ENCODE measurements around the gene OR6A2.
A peak's percentile ranks its signal among the peaks of the same experiment; 100 is the strongest.
"Not testable (repeated sequence)": the region's sequence is repeated elsewhere in the genome, so short reads cannot be mapped to it uniquely, and the experiment has no call there.

The OR6A2 gene

DNA sequence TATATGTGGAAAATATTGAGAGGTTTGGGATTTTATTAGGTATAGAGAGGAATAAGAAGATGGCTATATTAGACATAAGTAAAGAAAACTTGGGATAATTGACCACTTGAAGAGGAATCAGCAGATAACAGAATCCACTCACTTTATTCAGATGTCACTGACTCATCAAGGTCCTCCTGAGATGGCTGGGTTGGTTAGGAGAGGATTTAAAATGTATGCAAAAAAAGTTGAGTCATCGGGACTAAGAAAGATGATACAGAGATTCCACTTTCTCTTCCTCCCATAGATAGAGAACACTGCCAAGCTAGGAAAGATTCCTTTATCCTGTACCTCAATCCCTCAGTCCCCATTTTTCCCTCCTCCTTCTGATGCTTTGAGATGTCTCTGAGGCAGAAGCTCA is at the start of gene OR6A2:
OR6A2 (minus strand) TSS at position 288 of the 400 bp plus-strand sequence. CDS start 3,981 bp downstream, outside the sequence.
- no peak for DNase-seq (ENCODE audit: low read depth)

DNA sequence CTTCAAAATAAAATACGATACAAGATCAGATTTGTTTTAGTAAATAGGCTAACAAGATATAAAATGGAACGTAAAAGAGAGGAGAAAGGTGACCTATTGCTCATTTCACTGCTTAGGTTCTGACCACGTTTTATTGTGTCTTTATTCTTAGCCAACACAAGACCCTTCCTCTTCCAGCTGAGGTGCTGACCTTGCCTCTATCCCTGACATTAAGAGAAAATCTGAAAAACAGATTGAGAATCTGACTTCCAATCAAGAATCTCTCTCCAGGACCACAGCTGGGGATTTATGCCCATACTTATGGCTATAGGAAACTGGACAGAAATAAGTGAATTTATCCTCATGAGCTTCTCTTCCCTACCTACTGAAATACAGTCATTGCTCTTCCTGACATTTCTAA is 45.9 kb upstream of the OR6A2 start, which contains the start of gene OR10A5:
OR10A5 (plus strand) TSS at position 301 of the 400 bp plus-strand sequence; CDS start at position 301, 0 bp downstream.
- DNase-seq (ENCODE audit: low read depth), result no peak

DNA sequence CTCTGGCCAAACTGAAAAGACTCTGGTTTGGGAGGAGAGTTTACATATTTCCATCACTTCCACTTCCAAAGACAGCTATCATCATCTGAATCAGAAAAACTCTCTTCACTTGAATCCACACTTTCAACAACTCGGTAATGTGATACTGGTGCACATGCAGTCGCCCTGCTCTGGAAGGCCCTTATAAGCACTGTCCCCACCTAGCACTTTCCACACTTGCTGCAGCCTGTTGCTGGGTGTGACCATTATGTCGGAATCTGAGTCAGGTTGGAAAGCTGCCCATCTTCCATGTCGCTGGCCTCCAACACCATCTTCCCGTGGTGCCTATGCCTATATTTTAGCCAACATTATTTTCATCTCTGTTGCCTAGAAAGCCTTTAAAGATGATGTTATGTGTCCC is 44.9 kb upstream of the OR6A2 start:
- no peak for DNase-seq (ENCODE audit: low read depth)

DNA sequence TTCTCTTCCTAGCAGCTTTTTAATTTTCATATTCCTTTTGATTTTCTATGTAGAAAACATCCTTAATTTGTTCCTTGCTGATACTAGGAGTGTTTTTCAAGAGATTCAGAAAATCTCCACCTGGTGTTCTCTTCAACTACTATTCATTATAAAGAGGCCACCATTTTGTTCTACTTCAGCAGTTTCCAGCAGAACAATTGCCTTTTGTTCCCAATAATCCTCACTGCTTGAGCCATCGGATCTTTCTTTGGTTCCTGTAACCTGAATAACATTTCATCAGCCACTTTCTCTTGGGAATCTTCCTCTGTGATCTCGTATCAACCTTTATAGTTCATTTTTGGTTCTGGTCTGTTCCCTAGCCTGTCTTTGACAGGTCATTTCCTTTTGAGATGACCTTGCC is 44.2 kb upstream of the OR6A2 start:
- no peak for DNase-seq (ENCODE audit: low read depth)

DNA sequence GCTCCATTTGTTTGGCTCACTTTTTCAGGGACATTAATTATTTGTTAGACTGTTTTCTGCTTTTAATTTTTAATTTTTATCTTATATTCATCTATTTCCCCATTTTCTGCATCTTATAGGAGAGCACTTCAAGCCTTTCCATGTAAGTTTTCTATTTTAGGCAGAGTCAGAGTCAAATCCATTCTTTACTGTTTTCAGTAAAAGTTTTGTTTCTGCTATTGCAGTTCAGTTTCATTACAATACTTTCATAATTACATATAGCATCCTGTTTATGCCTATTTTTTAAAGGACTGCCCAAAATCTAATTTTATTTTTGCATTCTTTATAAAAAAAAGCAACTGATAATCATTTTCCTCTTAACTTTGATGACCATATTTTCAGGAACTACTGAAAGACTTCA is 42.2 kb upstream of the OR6A2 start:
- no peak for DNase-seq (ENCODE audit: low read depth)

DNA sequence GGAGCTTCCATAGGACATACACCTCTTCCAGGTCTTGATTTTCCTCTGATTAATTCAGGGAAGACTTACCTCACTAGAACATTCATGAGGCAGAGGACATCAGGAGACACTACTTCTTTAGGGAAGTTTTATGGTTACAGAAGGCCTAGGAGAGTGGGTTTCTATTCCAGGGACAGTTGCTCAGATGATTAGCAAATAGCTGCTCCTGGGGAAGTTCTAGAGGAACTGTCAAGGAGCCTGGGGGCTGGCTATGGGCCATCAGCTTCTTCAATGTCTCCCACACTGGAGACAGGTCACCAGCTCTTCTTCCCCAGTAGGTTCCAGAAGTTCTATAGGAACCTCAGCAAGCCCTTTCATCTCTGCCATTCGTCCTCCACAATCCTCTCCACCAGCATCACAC is 34.5 kb upstream of the OR6A2 start:
- DNase-seq (ENCODE audit: low read depth), result no peak

DNA sequence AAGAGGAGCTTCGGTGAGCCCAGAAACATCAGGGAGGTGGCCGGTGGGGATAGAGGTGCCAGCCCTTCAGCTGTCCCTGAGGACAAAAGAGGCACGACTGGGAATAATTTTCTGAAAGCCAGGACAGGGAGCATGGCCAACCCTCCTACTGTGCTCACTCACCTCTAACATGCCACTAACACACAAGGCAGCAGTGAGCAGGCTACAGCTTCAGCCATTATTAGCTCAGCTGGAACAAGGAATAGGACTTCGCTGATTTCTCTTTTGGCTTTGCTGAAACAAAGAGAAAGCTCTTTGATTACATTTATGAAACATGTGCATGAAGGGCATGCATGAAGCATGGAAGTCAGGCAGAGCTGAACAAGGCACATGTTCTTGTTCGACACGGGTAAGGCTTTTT is 33.9 kb upstream of the OR6A2 start:
- DNase-seq (ENCODE audit: low read depth), result no peak

DNA sequence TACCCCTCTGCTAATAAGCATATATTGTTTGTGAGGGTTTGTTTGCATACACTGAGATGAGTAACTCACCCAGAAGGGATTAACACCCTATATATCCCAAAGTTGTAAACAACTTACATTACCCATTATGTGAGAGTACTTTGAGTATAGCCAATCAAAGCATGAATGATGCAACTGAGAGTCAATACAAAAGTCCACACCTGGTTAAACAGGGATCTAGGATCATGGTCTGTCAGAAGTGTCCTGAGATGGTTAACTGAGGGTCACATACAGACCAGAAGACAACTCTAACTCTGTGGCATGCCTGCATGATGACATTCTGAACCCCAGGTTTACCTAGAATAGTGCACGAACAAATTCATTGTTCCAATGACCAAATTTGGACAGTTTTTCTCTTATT is 28.6 kb upstream of the OR6A2 start:
- DNase-seq (ENCODE audit: low read depth), result no peak

DNA sequence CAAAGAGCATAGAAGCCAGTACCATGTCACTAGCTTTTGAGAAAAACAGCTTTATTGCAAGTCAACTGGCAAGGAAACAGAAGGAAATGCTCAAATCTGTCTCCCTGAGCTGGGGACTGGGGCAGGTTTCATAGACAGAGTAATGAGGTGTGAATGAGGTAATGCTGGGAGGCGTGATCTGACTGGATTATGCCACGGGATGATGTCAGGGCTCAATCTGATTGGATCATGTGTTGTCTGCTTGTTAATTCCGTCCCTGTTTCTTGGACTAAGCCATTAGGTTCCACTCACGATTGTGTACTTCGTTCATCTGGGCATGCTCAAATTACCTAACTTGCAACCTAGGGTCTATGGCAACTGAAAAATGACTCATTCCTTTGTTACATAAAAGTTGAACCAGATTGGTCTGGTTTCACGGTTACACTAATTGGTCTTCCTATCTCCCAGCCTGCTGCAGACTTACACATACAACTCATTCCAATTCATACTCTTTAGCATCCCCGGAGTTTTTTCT is 25.8 kb upstream of the OR6A2 start:
- DNase-seq (ENCODE audit: low read depth), result no peak

DNA sequence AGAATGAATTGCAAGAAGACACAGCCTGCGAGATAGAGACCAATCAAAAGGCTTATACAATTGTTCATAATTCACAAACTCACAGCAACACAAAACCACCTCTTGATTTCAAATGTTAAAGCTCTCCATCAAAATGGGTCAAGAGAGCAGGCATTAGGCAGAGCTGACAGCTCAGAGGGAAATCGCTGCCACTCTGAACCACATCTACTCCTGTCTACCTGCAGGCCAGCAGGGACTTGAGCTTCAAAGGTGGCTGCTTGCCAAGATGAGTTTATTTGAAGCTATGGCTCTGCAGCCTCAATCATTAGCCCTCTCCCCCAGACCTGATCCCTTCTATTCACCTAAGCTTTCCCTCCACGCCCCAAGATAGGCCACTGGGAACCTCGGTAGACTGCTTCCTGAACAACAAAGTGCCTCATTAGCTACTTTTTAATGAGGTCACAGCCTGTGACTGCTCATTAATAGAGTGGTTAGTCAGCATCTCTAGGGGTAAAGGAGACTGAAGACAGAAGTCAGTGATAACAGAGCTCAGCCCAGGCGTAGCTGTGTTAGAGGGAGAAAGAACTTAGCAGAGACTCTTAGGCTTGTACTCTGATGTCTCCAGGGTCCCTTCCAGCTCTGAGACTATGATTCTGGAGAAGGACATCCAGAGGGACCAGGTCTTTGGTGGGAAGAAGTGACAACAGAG is 24.8 kb upstream of the OR6A2 start:
- no peak for DNase-seq (ENCODE audit: low read depth)

DNA sequence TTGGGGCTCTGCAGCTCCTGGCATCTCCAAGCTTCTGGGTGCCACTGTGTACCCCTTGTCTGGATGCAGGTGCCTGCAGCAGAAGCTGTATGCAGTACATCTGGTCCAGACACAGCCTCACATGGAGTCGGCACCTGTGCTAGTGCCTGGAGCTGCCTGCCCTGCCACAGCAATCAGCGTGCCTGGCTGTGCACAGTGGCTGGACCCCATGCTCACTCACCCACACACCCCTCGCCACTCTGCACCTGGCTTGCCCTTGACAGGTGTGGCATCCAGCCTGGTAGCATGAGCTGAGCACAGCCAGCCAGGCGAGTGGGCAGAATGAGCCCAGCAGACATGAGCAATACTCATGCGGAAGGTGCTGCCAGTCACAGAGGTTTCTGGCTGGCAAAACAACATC is 19.5 kb upstream of the OR6A2 start:
- no peak for DNase-seq (ENCODE audit: low read depth)

DNA sequence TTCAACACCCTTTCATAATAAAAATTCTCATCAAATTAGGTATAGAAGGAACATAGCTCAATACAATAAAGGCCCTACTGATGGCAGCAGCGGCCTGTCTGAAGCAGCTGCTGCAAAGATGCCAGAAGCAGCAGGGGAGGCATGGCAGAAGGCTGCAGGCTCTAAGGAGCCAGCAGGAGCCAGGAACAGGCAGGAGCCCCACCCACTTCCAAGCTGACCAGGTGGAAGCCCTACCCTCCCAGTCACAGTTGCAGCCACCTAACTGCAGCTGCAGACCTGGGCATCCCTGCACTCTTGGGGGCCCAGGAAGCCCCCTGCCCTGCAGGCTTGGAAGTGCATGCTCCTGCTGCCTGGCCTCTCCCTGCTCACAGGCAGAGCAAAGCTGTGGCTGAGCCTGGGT is 18.2 kb upstream of the OR6A2 start:
- DNase-seq (ENCODE audit: low read depth), result no peak

DNA sequence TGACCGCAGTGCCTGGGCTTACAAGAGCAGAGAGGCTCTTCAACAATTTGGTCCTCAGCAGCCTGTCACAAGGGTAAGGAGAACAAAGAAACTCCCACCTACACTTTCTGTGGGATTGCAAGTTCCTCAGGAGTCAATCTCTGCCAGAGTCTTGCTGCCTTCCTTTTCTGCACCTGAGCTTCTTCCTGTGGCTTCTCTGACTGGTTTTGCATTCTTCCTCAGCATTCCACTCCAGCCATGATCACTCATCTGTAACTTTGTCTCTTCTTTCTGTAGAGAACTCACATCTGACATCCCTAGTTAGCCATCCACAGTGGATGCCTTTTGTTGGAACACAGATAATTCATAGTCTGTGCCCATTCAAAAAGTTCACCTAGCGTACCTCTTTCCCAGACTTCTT is 14.2 kb upstream of the OR6A2 start:
- no peak for DNase-seq (ENCODE audit: low read depth)

DNA sequence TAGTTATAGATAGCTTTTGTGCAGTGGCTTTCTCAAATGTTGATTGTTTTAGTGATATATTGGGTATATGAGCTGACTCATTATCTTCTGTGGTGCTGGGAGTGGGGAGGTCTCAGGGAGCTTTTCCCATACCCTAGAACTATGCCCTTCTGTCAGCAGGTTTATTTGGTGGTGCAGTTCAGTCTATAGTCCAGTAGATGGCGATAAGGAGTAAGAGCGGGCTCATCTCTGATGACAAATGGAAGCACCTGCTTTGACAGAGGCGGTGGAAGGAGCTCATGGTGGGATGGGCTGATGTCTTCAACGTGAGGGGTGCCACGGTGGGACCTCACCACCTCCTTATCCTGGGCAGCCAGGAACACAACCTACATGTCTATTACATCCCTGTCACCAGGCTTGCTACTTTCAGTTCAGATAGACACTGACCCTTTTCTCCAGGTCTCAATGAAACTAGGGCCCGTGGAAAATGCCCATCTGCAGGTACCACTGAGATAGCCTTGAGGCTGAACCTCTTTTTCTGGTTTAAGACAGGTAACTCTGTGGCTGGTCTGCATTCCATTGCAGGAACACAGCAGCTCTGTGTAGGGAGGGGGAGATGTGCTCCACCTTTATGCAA is 13.0 kb upstream of the OR6A2 start:
- DNase-seq (ENCODE audit: low read depth), result no peak

DNA sequence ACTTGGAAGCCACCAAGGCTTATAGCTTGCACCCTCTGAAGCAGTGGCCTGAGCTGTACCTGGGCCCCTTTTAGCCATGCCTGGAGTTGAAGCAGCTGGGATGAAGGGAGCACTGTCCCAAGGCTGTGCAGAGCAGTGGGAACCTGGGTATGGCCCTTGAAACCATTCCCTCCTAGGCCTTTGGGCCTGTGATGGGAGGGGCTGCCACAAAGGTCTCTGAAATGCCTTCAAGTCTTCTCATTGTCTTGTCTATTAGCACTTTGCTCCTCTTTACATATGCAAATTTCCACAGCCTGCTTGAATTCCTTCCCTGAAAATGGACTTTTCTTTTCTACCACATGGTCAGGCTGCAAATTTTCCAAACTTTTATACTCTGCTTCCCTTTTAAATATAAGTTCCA is 1.6 kb upstream of the OR6A2 start:
- DNase-seq (ENCODE audit: low read depth), result not testable (repeated sequence)

DNA sequence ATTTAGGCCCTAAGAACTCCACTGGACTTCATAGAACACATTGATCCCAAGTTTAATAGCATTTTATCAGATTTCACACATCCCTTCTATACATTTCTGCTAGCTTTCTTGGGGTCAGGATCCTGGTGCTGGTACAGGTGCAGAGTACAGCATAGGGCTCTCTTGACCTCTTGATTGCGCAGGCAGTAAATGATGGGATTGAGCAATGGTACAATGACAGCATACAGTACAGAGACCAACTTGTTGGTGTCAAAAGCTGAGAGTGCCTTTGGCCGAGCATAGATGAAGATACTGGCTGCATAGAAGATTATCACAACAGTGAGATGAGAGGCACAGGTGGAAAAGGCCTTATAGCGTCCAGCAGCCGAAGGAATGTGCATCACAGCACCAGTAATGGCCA is 4.8 kb downstream of the OR6A2 start:
- DNase-seq (ENCODE audit: low read depth), result no peak

DNA sequence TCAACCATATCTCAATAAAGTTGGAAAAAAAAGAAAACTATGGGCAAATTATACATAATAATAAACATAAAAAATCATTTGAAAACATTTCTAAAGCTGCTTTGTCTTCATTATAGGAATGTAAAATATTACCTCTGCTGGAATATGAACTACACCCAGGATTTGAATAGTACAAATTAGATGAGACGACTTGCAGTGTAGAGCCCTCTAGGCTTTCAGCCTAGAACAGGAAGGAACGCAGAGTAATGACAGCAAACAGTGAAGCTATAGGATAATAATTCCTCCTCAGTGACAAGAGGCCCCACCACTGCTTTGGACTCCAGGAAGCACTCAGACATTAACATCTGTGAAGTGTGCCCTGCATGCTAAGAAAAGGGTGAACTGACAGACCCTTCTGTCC is 8.9 kb downstream of the OR6A2 start:
- DNase-seq (ENCODE audit: low read depth), result no peak

DNA sequence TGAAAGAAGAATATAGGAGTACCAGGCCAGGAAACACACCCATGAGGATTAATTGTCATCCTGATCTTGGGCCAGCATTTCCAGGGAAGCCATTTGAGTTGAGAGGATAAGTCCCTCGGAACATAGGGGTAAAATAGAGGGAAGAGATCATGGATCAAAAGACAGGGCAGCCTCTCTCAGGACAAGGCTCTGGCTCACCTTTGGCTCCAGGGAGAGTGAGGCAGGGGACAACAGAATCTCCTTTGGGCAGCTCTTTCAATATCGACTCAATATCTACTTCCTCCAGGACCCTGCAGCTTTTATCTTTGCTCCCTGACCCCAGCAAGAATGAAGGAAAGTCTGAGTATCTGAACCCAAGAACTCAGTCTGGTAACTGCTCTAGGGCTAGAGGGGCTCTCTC is 16.8 kb downstream of the OR6A2 start, which contains the start of gene OR2AG1:
OR2AG1 (plus strand) TSS at position 301 of the 400 bp plus-strand sequence. CDS start 2,018 bp downstream, outside the sequence.
- DNase-seq (ENCODE audit: low read depth), result no peak

DNA sequence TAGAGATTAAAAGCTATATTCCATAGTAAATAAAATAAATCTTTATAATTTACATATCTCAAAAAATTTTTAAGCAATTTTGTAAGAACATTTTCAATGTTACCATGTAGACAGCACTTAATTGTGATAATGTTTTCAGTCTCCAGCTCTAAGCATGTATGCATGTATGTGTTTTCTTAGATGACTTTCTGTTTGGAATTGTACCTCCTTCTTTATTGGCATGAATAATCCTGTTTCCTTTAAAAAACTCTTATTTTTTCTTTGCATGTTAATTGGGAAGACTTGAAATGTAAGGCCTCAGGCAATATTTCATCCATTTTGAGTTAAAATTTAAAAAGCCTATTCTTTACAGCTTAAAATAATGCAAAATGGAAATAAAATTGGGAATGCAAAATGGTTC is 18.7 kb downstream of the OR6A2 start:
- no peak for DNase-seq (ENCODE audit: low read depth)

DNA sequence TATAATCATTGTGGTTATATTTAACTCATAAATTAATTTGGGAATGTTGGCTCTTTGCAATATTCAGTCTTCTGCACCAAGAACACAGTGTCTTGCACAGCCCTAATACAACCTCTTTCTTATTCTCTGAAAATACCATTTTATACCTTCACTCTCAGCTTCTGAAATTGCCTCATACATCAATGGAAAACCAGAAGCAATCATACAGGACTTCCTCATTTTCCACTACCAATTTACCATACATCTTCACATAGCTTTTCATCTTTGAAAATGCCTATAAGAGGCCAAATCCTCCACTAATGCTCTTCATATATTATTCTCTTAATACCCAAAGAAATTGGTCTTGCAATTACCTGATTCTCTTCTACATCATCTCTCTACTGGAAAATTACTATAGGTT is 21.0 kb downstream of the OR6A2 start:
- DNase-seq (ENCODE audit: low read depth), result no peak

DNA sequence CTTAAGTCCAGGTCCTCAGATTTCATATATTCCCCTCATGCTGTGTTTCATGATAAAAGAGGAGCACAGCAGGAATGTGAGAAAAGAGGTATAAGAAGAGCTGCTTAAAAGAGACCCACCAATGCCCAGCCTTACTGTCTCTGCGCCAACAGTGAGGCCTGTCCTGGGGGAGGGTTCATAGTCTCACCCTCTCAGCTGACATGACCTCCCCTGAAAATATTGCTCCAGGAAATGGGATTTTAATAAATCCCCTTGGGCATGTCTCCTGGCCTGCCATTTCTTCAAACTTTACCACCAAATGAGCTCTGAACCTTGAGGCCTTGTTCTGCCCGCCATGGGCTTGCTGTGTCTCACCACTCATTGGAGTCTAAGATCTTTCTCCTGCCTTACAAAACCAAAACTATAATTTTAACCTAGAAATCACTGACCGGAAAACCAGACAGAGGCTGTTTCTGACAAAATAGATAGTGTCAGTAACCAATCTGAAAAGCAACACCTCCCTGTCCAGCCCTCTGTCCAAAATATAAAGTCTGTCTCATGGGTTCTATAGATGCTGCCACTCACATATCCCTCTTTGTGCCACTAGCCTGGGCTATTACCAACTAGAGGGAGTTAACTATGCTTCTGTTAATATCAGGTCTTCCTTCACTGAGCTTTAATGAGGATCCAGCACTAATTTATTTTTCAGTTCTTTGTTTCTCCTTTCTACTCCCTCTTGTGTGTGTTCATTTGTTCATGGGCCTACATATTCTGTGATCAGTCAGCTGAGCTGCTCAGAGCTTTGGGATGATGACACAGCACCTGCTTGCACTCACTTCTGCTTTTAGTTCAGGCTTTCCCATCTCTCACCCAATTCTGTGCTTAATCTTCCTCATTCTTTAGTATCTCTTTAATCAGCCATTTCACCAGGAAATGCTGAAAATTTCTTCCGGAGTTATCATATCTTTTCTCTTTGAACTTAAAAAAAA is 27.3 kb downstream of the OR6A2 start, which contains the start of gene OR2AG2:
OR2AG2 (minus strand) TSS at position 51 of the 968 bp plus-strand sequence. CDS start 3,019 bp downstream, outside the sequence.
- DNase-seq (ENCODE audit: low read depth), result no peak

DNA sequence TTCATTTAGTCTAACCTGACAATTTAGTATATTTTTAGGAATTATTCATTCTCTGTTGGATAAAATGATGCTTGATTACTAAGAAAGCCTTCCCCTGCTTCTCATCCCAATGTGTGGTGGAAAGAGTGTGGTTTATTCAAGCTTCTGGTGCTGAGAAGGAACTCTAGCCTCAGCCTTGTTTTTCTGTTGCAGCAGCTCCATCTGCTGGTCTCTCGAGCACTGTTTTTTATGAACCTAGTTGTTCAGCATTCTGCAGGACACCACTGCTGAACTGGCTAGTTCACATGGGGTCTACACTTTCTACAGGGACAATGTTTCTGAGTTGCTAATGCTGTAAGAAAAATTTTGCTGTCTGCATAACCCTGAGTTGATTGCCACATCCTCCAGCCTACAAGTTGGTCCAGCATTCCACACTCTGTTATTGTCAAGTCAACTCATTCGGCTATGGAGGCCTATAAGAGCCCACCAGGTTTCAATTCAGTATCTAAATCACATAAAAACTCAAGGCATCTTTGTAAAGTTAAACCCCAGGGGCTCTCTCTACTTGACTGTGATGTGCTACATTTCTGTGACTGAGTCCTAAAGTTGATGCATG is 42.0 kb downstream of the OR6A2 start:
- DNase-seq (ENCODE audit: low read depth), result peak; percentile 10

All from GM04503 (cell line).